Erythroblast (primary cell): ENCODE measurements around the gene KLK7.

Experiments used
- DNase-seq, 2 experiments: peaks; one replicate each; lab custom pipeline; 2025; lab: John Stamatoyannopoulos, UW
- GATA1 ChIP-seq: IDR thresholded peaks from 2 replicates; pipeline ENCODE4 v1.6.1; 2011; ENCODE audit warnings: low read depth, mild to moderate bottlenecking, control low read depth, low read length, moderate library complexity
- POLR2A ChIP-seq: IDR thresholded peaks from 2 replicates; pipeline ENCODE4 v1.6.1; 2011; ENCODE audit warnings: mild to moderate bottlenecking, low read length

Gene KLK7

DNA sequence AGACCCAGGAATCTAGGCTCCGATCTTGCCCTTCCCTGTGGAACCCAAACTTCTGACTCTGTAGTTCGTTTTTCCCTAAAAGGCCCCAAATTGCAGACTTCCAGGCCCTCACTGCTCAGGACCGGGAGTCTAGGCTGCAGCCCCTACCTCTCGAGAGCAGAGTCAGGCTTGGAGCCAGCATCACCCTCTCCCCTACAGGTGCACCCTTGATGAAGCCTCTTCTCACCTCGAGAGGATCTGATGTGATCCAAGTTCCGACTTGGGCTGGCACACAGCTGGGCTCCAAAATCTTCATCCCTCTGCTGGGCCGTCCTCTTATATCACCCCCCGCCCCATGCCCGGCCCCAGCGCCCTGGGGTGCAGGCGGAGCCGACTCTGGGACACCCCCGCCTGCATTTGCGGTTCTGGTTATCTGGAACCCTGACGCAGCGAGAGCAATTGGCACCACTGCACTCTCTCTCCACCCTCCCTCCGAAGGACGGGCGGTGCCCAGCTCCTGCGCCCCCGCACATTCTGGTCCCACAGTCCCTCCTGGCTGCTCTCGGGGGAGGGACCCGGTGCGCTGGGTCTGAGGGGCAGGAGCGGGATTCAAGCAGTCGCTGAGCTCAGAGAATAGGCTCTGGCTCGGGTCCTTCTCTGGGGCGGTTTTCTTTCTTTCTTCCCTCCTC lies at the start of gene KLK7:
TSS of gene KLK7 (minus strand) at position 293 of the 668 bp plus-strand sequence. CDS start 1,518 bp downstream, outside the sequence.
- DNase-seq: no peak
- TF ChIP-seq GATA1 (no peak), POLR2A (no peak)

DNA sequence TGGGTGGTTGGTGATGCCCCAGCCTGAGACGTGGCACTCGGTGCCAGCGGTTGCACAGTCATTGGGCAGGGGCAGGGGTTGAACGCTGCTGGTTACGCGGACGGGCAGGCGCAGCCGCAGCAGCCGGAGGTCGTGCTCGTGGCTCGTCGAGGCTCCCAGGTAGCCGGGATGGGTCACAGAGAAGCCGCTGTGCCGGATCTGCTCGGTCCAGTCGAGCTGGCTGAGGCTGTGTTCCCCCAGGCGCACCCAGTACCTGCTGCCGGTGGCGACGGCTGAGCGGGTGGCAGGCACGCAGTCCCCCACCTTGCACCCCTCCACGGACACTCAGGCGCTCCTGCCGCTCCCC lies 48.1 kb upstream of the KLK7 start:
- no peak for DNase-seq
- TF ChIP-seq GATA1: no peak
- TF ChIP-seq POLR2A: no peak

DNA sequence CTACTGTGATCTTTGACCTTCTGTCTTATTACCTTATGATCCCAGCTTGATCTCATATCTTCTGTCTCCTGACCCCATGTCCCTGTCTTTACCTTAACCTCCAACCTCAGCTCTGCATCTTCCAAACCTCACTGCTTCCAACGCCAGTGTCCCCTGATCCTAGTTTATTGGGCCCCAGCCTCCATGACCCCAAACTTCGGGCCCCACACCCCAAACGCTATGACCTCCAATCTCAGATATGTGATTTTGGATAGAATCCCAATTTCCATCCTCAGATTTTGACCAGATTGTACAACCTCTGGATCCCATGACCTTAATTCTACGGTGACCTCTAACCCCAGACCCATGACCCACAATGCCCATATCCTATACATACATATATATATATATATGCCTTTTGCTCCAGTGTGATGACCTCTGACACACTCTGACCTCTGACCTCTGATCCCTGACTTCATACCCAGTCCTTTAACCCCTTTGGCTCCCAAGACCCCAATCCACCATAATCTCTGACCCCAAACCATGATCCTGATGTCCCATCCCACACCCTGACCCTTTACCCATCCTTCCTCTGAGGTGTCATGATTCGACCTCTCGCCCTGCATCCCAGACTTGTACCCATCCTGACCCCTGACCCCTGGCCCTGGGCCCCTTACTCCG lies 47.6 kb upstream of the KLK7 start:
- DNase-seq: no peak
- TF ChIP-seq GATA1 (no peak), POLR2A (no peak)

DNA sequence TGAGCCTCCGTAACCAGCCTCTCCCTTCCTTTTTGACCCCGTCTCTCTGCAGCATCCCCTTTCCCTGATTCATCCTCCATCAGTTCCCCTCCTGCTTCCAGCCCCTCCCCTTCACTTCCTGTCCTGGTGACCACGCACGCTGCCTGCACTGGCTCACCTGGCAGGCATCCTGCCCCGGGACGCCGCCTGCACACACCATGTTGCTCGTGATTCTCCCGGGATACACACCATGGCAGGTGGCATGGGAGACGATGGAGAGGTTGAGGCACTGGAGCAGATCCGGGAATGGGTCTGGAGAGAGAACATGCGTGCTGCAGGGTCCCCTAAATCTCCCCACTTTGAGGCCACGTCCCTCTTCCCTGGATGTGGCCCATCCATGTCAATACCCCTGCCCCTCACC lies 46.9 kb upstream of the KLK7 start:
- TF ChIP-seq GATA1 (no peak), POLR2A (no peak)
- DNase-seq: no peak

DNA sequence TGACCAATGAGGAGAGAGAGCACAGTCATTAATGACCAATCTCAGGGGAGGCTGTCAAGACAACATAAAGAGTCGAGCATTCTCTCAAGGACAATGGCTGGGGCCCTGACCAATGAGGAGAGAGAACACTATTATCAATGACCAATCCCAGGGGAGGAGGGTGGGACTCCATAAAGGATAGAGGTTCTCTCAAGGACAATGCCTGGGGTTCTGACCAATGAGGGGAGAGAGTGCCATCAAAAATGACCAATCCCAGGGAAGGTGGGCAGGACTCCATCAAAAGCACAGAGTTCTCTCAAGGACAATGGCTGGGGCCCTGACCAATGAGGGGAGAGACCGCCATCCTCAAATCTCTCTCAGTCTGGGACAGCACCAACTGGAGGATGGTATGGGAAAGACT lies 46.0 kb upstream of the KLK7 start:
- no peak for TF ChIP-seq GATA1
- TF ChIP-seq POLR2A: no peak
- DNase-seq: no peak

DNA sequence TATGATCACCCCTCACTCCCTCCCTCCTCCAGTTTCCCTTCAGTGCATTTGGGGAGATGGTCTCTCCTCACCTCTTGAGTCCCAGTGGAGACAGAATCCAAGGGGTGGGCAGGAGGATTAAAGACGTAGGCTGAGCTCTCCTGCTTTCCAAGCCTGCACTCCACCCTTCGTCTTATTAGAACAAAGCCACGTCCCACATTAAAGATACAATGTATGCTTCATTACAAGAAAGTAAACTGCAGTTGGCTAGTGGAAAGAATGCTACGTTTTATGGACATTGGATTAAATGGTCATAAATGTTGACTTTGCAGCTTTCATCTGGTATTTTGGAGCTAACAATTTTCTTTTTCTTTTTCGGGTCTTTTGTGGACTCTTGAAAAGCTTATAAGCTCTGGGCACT lies 44.2 kb upstream of the KLK7 start:
- no peak for DNase-seq
- TF ChIP-seq GATA1: no peak
- no peak for TF ChIP-seq POLR2A

DNA sequence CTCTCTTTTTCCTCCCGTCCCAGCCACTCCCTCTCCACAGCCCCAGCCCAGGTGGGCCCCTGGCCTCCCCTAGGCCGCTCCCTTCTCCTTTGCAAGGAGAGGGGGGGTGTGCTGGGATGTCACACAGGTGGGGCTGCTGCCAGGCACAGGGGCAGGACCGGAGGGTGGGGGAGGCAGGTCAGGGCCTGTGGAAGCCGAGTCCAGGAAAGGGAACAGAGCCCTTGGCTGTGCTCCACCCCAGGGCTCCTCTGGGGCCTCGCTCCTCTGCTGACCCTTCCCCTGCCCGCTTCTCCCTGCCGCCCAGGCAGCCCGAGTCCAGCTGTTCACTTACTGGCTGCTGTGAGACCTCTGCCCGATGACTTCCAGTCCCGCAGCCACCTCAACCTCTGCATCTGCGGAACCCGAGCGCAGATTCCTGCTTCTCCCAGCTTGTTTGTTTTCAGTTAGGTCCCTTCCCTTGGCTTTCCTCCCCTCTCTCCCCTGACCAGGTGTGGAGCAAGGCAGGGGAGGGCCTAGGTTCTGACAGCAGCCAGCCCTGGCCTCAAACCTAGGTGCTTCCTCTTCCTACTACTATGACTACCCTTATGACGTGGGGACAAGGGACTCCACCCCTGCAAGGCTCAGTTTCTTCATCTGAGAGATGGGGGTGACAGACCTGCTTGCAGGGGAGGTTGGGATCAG lies 43.5 kb upstream of the KLK7 start:
- no peak for TF ChIP-seq POLR2A
- no peak for TF ChIP-seq GATA1
- DNase-seq: no peak

DNA sequence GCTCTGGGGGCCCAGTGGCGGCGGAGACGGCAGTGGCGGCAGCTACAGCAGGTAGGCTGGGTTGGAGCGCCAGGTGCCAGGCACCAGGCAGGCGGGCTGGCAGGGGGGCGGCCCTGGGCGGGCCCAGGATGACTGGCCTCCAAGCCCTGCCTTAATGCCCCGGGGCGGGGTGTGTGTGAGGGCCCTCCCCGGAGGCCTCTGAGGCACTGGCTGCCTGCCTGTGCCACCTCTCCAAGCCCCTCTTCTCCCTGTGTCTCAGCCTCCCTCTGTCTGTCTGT lies 42.8 kb upstream of the KLK7 start, which contains the start of gene KLK11:
TSS of gene KLK11 (minus strand) at position 63 of the 278 bp plus-strand sequence. CDS start 985 bp downstream, outside the sequence.
- no peak for DNase-seq
- TF ChIP-seq POLR2A (no peak), GATA1 (no peak)

DNA sequence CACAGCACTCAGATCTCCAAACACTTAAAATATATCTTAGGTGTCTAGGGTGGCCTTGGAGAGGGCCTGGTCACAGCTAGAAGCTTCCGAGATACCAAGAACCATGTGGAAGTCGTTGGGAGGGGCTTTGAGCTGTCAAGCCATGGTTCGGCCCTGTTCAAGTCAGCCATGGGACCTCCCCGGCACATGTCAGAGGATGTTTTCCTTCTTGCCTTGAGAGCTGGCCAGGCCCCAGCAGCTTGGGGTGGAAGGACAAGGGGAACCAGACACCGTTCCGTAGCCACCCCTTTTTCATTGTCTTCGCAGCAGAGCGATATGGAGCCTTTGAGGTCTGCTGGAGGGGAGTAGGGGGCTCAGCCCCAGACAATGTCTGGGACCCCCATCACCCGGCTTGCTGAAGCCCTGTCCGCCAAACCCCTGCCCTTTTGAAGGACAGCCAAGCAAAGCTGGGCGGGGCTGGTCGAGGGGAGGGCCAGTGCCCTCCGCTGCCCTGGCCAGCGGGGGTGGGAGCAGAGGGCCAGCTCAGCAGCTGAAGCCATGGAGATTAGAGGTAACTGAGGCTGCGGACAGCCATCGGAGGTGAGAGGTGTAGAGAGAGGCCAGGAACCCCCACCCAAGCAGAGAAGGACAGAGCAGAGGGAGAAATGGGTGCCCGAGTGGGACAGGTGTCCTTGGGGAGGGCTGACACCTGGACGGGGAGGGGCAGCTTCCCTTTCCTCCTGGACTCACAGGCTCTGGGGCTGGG lies 42.3 kb upstream of the KLK7 start:
- DNase-seq: no peak
- TF ChIP-seq GATA1: no peak
- no peak for TF ChIP-seq POLR2A

DNA sequence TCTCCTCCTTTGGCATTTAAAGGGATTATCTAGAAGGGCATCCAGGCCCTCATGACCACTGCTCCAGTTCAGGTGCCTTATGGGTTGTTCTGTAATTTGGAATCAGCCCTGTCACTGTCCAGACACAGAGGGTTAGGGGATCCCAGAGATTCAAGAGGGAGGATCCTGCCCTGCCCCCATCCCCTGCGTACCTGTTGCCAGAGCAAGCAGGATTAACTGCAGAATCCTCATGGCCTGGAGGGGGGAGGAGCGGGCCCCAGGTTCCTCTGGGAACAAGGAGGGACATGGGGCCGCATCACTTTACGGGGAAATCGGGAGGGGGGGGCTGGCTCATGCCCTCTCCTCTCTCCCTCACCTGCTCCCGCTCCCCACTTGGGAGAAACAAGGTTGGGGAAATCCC lies 41.7 kb upstream of the KLK7 start:
- no peak for TF ChIP-seq GATA1
- no peak for TF ChIP-seq POLR2A
- DNase-seq: no peak

DNA sequence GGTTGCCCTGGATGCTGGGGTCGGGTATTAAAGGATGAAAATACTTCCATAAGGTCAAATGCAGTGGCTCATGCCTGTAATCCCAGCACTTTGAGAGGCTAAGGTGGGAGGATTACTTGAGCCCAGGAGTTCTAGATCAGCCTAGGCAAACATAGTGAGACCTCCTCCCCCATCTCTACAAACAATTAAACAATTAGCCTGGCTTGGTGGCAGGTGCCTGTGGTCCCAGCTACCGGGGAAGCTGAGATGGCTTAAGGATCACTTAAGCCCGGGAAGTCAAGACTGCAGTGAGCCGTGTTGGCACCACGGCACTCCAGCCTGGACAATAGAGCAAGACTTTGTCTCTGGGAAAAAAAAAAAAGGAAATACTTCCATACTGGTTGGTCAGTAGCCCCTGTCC lies 41.2 kb upstream of the KLK7 start:
- DNase-seq: no peak
- no peak for TF ChIP-seq GATA1
- TF ChIP-seq POLR2A: no peak

DNA sequence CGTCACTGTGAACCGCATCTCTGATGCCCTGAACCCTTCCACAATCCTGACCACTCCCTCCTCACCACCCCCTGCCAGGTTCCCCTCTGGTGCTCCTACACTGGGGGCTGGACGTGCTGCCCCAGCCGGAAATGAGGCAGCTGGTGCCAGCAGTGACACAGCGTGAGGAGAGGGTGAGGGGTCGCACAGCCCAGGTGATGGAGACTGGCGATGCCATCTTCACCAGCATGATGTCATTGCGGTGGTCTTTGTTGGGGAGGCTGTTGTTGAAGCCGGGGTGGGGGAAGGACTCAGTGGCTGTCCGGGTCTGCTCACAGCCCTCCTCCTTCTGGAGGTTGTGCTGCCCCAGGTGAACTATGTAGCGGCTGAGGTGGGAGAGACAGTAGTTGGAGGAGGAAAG lies 40.2 kb upstream of the KLK7 start:
- no peak for TF ChIP-seq GATA1
- no peak for TF ChIP-seq POLR2A
- no peak for DNase-seq

DNA sequence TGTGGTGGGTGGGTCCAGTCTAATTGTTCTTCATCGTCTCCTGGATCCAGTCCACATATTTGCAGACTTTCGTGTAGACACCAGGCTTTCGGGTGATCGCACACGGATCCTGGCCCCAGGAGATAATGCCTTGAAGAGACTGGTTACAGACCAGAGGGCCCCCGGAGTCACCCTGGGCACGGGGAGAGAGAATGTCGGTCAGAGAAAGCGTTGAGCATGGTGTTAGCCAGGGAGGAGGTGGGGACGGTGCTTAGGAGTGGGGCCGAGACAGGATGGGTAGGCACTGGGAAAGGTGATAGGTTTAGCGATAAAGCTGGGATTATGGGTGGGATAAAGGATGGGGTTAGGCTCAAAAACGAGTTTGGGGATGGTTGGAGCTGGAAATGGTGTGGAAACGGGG lies 38.8 kb upstream of the KLK7 start:
- no peak for DNase-seq
- TF ChIP-seq POLR2A (no peak), GATA1 (no peak)

DNA sequence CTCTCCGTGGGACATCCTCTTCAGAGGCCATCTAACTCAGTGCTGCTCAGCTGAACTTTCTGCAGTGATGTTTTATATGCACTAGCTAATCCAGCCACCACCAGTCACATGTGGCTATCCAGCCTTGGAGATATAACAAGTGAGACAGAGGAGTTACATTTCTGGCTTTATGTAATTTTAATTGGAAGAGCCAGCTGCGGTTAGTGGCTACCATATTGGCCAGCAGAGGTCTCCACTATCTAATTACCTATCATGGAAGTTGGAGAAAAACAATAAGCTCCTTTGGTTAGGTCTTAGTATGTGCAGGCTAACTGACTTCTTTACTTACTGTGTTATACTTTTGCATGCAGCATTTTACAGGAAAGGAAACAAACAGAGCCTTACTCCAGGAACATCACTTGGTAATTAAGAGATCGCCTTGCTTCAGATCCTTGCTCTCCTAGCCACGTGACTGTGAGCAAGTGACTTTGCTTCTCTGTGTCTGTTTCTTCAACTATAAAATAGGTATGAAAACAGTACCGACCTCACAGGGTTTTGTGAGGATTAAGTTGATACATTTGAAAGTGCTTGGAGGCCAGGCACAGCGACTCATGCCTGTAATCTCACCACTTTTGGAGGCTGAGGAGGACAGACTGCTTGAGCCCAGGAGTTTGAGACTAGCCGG lies 37.4 kb upstream of the KLK7 start:
- DNase-seq: peak in 1 of 2 experiments; percentile 46
- TF ChIP-seq POLR2A: no peak
- no peak for TF ChIP-seq GATA1
